Ovary (tissue), 3 donors: ENCODE data around the gene NTN5.

Source experiments
- EP300 ChIP-seq: sonication (generic); formaldehyde crosslinking; IDR thresholded peaks from one replicate; pipeline ENCODE4 v1.6.1; 2017; ENCODE audit warnings: antibody characterized with exemption
- POLR2A ChIP-seq: fragments of 450-650 bp; IDR thresholded peaks from one replicate; pipeline ENCODE4 v1.6.1; 2017; ENCODE audit warnings: antibody characterized with exemption, mild to moderate bottlenecking, moderate library complexity
- TF ChIP-seq, protein P1 (sequence below), 3 donors: fragments of 450-650 bp in 2 of 3; fragments of 200-600 bp in 1 of 3; IDR thresholded peaks; one replicate each; pipeline versions ENCODE4 v1.5.1 to v1.8.0; 2016 to 2022; ENCODE audit warnings: antibody characterized with exemption in 3 of 3, mild to moderate bottlenecking in 1 of 3
- donor health status: DM: no; HTN: no; CAD: no.

DNA sequence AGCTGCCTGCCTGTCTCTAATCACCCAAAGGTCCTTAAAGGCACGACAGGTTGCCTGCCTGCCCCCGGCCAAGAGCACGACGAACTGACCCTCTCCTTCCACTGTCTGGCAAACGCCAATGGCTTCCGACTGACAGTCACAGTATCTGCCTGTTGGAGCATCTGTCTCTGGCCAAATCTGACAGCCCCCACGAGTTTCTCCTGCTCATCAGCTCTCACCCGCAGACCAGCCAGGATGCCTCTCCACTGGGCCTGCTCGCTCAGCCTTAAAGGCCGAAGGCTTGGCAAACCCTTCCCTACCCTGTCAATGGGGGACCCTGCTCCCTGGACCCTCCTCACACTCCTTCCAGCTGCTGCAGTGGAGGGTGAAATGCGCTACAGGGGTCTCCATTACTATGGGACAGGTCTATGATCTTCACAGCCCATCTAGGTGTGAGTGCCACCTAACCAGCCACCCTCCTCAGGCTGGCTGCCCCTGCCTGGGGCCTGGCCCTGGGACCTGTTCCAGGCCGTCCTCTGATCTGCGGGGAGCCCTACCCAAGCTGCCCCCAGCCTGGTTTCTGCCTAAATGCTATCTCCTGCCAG lies 58.9 kb downstream of the NTN5 start:
- TF ChIP-seq POLR2A (no peak), EP300 (no peak)
- TF ChIP-seq, protein P1, sequence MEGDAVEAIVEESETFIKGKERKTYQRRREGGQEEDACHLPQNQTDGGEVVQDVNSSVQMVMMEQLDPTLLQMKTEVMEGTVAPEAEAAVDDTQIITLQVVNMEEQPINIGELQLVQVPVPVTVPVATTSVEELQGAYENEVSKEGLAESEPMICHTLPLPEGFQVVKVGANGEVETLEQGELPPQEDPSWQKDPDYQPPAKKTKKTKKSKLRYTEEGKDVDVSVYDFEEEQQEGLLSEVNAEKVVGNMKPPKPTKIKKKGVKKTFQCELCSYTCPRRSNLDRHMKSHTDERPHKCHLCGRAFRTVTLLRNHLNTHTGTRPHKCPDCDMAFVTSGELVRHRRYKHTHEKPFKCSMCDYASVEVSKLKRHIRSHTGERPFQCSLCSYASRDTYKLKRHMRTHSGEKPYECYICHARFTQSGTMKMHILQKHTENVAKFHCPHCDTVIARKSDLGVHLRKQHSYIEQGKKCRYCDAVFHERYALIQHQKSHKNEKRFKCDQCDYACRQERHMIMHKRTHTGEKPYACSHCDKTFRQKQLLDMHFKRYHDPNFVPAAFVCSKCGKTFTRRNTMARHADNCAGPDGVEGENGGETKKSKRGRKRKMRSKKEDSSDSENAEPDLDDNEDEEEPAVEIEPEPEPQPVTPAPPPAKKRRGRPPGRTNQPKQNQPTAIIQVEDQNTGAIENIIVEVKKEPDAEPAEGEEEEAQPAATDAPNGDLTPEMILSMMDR (IDR thresholded peaks at IDR 0.05): no peak
